GM18505 (cell line): ENCODE data around the gene SYF2.
"Not testable (repeated sequence)": the region's sequence is repeated elsewhere in the genome, so short reads cannot be mapped to it uniquely, and the experiment has no call there.

Source experiments
- ATAC-seq: cut with Tn5 transposase; IDR thresholded peaks from one replicate; pipeline ENCODE4 v1.9.1; 2021; ENCODE audit not compliant: unreplicated experiment
- POLR2A ChIP-seq: IDR thresholded peaks from 4 replicates; pipeline ENCODE4 v1.6.1; 2011; ENCODE audit warnings: borderline replicate concordance; ENCODE audit not compliant: insufficient read depth, insufficient read length; ENCODE audit errors: extremely low read depth

SYF2 gene

DNA sequence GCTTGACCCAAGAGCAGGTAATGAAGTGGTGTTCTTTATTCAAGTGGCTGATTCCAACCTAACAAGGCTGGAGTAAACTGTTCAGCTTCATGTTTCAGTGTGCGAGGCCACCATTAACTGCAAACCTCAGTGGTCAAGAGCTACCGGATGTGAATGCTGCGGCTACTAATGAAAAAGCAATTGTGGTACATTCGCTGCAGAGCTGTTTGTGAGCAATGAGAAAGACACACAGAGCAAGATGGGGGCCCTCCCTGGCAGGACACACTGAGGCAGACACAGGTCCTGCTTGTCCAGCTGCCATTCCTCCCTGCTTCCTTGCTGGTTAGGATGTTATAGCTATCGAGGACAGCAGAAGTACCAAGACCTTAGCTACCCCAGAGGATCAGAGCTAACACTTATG lies 26.1 kb downstream of the SYF2 start:
- no peak for ATAC-seq
- TF ChIP-seq POLR2A, result no peak

- ATAC-seq, result no peak
Measured at GRCh38 chr1:25205786-25206185, 26.5 kb downstream of the SYF2 start.

DNA sequence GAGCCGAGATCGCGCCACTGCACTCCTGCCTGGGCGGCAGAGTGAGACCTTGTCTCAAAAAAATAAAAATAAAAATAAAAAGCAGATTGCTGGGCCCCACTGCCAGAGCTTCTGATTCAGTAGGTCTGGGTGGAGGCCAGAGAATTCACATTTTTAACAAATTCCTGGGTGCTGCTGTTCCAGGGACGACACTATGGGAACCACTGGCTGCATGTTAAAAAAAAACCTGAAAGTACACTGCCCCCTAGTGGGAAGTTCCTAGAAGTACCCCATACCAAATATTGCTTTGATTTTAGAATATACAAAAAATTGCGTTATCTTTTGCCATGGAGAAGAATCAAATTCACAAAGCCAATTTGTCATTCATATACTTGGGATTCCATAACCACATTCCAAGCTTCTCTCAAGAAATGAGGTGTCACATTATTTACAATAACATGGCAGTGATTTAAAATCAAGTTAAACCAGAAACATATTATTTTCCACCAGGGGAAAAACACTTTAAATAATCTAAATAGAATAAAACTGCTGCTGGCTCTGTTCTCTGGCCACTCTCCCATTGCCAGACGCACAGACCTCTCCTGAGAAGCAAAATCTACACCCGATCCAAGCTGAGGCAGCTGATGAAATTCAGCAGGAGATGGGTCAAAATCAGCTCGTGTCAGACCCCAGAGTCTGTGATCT lies 27.4 kb downstream of the SYF2 start:
- no peak for TF ChIP-seq POLR2A
- ATAC-seq, result no peak

More at GRCh38 chr1:25205786-25206185, 26.5 kb downstream of the SYF2 start:
- TF ChIP-seq POLR2A, result no peak

DNA sequence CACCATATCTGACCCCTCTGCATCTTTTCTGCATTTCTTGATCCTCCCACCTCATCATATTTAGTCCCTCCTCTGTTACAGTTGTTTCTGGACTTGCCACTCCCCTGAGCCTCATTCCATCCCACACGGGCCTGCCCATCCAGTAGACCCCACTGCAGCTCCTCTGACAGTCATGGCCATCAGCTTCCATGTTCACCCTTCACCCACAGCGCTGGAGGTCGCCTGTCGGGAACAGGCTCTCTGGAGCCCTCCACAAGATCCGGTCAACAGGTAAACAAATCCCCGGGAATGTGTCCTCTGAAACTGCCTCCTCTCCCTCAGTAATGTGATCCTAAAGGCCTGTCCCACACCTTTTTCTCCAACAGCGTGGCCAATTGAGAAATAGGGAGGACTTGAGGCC lies 31.3 kb downstream of the SYF2 start:
- no peak for ATAC-seq
- TF ChIP-seq POLR2A, result no peak

DNA sequence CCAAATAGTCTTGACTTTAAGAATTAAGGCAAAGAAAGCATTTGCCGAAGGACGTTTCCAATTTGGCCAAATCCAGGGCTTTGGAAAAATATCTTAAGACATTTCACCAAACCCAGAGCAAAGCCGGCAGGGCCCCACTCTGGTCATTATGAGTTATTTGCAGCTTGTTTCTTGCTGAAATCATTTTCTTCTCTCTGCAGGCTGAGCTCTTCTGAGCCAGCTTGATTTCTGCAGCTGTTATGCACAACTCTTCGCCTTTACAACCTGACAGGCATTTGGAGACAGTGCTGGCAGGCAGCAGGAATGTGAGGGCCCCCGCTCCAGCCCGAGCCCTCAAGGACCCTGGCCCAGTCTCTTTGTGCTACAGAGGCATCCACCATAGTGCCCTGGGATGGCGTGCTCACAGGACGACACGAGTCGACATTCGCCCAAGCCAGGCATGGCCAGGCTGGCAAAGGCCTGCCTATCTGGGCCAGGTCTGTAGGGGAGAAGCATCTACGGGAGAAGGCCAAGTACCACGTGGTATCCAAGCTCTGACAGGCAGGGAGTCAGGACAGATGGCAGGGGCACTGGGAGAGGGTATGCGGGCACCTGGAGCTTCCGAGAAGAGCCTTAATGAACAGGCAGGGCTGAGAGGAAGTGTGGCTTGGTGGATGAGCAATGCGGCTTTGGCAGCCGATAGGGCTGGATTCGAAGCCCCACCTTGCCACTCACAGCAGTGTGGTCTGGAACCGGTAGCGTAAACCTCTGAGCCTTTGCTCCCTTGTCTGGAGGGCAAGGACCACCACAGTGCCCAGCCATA lies 32.3 kb downstream of the SYF2 start:
- no peak for ATAC-seq
- no peak for TF ChIP-seq POLR2A

GRCh38 chr1:25198663-25199252 lies 33.5 kb downstream of the SYF2 start:
- no peak for TF ChIP-seq POLR2A
- no peak for ATAC-seq

DNA sequence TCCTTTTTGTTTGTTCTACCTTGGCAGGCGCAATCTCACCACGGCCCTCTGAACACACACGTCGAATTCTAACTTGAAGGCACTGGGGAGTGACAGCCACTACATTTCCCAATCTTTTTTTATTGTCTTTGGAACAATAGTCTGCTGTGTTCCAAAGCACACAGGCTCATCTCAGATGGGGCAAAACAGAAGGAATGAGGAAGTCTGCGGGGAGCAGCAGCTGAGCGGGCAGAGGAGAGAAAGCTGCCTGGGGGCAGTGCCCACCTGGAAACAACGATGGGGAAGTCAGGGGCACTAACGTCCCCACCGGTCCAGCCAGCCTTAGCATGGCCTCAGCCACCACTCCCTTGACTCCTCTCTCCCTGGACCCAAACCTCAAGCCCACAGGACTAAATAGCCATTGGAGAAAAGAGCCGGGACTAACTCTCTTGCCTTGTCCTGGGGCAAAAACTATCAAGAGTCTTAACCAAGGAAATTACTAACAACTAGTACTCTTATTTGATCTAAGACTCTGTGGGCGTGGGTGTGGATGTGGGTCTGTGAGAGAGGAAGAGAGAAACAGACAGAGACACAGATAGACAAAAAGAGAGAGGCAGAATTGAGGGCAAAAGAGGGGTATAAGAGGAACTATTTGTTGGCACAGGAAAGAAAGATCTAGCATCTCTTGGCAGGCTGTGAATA lies 34.2 kb downstream of the SYF2 start:
- ATAC-seq, result no peak
- TF ChIP-seq POLR2A, result no peak

DNA sequence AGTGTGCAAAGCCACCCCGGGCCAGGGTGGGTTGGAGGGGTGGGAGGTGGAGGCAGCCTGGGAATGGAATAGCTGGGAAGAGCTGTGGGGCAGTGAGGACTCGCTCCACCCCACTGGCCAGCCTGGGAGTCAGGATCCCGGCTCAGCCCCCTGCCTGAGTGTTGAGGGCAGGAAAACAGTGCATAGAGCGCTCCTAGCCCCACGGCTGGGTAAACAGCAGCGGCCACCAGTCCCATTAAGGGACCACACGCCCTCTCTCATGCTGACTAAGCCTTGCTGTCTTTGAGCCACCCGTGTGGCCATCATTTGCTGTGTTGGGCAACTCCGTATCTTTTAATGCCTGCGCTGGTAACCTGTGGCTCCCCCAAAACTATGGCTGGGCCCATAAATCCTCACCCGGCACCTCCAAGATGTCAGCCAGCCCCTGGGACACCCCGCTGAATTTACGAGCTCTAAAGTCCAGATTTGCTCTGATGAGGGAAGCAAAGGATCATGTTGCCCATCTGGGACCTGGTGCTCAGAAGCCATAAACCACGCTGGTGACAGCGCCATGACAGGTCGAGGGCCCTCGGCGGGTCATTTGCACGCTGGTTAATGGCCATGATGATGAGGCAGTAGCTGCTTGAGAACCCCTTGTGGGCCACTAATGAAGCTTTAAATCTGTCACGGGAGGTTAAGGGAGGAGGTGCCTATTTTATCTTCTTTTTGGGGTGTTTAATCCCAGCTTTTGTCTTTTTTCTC lies 34.9 kb downstream of the SYF2 start:
- ATAC-seq, result no peak

GRCh38 chr1:25196830-25197229 lies 35.5 kb downstream of the SYF2 start:
- no peak for TF ChIP-seq POLR2A
- no peak for ATAC-seq

More for the DNA sequence above, 34.9 kb downstream of the SYF2 start:
- no peak for TF ChIP-seq POLR2A

GRCh38 chr1:25195835-25196234 lies 36.5 kb downstream of the SYF2 start:
- ATAC-seq, result no peak
- no peak for TF ChIP-seq POLR2A

DNA sequence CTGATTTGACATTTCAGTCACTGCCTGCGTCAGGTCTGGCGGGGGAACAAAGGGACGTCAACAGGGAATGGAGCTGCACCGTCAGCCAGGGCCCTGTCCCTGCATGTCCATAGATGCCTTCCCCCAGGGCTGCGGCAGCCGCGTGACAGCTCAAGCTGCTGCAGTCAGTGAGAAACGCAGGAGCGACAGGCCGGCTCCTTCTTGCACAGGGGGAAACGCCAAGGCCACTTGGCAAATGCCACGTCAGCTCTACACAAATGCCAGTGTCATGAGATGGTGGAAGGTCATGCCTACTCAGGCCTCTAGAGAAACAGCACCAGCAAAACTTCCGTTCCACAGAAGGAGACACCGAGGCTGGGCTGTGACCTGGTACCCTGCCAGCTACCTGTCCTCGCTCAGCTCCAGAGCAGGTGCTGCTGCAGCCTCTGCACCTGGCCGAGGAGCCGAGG lies 37.7 kb downstream of the SYF2 start:
- TF ChIP-seq POLR2A, result no peak
- ATAC-seq, result no peak

DNA sequence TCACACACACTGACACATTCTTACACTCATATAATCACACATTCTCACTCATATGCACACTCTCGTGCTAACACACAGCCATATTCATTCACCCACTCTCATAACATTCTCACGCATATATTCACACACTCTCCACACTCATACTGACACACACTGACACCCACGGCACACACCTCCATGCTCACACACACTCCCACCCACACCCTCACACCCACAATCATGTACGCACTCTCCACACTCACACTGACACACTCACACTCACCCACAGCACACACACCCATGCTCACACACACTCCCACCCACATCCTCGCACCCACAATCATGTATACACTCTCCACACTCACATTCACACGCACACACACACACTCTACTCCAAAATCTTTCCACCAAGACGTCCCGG lies 38.2 kb downstream of the SYF2 start:
- TF ChIP-seq POLR2A, result no peak
- ATAC-seq, result no peak

DNA sequence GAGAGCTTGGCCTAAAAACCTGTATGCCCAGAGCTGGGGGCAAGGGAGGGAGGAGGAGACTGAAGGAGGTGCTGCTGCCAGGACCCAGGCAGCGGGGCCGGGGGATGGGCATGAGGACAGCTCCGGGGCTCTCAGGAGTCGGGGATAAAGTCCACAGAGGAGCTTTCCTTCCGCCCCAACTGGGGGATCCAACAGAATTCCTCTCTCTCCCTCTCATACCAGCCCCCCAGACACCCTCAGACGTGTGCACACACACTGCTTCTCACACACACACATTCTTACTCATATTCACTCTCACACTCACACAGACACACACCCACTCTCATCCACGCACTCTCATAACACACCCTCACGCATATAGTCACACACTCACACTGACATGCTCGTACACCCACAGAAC lies 39.1 kb downstream of the SYF2 start:
- ATAC-seq, result no peak
- TF ChIP-seq POLR2A, result no peak

DNA sequence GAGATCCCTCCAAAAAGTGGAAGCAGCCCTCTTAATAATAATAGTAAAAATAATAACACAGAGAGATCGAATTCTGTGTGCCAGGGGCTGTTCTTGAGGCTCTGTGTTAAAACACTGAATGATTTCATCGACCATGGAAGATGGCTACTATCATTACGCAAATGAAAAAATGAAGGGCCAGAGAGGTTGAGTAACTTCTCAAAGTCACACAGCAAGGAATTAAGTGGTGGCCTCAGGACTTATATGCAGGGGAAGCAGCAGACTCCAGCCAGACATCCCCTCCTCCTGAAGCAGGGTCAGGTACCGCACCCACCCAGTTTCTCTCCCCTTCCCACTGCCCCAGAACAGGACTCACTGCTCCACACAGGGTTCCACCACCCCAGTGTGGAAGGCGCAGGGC lies 40.1 kb downstream of the SYF2 start:
- no peak for ATAC-seq
- TF ChIP-seq POLR2A, result no peak

DNA sequence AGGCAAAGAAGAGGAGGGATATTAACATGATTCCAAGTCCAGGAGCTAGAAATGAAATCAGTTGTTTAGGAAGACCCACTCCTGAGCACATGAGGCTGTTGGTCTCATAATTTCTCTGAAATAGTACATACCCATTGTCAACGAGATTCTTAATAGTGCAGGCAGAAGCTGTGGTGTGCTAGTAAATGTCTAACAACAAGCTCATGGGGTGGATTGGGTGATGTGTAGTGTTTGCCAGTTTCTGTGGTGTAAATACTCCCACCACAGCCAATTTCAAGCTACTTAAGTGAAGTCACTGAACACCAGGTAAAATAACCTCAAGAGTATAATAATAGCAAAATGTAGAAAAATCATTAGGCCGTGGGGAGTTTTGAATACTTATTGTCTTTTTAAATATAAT lies 42.0 kb downstream of the SYF2 start:
- no peak for ATAC-seq
- no peak for TF ChIP-seq POLR2A

DNA sequence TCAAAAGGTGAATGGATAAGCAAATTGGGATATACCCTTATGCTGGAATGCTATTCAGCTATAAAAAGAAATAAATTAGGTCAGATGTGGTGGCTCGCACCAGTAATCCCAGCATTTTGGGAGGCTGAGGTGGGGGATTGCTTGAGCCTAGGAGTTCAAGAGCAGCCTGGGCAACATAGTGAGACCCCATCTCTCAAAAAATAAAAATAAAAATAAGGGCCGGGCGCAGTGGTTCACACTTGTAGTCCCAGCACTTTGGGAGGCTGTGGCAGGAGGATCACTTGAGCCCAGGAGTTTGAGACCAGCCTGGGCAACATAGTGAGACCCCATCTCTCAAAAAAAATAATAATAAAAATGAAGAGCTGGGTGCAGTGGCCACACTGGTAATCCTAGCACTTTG lies 44.4 kb downstream of the SYF2 start:
- not testable (repeated sequence) for ATAC-seq
